GM20000 (cell line): Measurements from ENCODE around the gene TMEM33.

Experiments
- DNase-seq: peaks from one replicate; pipeline ENCODE4 v3.0.0; 2012; ENCODE audit warnings: low spot score
- CTCF ChIP-seq: IDR thresholded peaks from 2 replicates; pipeline ENCODE4 v1.5.1; 2012; ENCODE audit warnings: mild to moderate bottlenecking, control low read depth; ENCODE audit errors: extremely low read depth, missing control alignments

TMEM33 gene

GRCh38 chr4:41967392-41967791 lies 32.2 kb downstream of the TMEM33 start:
- TF ChIP-seq CTCF: no peak
- DNase-seq: no peak

DNA sequence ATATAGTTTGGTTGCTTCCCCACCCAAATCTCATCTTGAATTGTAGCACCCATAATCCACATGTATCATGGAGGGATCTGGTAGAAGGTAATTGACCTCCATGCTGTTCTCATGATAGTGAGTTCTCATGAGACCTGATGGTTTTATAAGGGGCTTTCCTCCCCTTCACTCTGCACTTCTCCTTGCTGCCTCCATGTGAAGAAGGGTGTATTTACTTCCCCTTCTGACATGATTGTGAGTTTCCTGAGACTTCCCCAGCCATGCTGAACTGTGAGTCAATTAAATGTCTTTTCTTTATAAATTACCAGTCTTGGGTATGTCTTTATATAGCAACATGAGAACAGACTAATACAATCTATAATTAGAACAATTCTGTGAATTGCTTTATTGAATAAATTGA lies 34.4 kb downstream of the TMEM33 start:
- no peak for DNase-seq
- TF ChIP-seq CTCF: no peak

DNA sequence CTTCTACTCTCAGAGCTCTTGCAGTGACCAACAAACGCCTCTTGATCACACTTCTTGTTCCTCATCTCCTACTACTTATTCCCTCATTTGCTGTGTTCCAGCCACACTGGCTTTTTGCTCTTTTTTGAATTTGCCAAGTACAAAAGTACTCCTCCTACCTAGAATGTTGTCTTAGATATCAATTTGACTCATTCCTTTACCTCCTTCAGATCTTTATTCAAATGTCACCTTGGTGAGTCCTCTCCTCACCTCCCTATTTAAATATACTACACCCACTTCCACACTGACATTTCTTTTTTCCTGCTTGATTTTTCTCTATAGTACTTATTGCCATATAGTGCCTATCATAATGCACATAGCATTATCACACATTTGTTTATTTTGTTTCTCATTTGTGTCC lies 40.1 kb downstream of the TMEM33 start:
- no peak for TF ChIP-seq CTCF
- no peak for DNase-seq

DNA sequence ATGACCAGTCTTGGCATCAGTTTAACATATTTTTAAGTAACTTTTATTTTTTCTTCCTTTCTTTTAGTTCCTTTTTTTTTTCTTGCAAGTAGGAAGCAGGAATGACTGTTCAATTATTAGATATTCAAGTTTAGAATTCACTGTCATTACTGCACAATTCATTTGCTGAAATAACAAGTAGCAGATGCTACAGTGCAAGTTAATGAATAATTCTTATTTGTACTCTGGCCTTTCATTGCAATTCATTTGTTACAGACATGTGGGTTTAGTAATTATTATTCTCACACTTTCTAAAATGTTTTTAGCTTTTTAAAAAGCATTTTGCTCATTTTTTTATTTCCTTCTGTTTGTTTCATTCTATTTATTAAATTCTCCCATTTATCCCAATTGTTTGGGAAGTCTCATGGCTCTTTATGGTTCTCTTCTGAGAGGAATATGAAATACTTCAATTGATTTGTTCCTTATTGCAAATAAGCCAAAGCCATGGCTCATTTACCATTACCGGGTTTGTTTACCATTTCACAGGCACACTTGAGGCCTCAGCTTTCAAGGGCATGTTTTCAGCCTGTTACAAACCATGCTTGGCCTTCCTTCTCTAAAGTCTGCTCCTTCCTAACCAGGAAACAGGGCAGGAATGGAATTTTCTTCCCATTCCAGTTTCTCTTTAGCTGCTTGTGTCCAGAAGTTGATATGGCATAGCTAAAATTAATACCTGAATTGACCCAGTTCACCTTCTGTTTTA lies 41.7 kb downstream of the TMEM33 start:
- no peak for DNase-seq
- TF ChIP-seq CTCF: no peak

DNA sequence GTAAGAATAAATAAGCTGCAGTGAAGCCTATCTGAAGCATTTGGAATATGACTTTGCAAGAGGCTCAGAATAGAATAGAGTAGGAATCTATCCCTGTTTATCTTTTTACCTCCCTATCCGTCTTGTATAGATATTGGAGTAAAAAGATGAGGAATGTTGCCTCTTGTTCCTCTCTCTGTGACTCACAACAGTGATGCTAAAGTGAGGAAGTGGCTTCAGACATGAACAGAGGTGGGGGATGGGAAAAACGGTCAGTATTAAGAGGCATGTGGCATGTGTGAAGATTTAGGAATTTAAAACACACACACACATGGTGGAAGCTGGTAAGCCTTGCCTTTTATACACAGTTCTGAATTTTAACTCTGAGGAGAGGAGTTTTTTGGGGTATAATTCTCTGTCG lies 42.5 kb downstream of the TMEM33 start:
- no peak for TF ChIP-seq CTCF
- DNase-seq: no peak

DNA sequence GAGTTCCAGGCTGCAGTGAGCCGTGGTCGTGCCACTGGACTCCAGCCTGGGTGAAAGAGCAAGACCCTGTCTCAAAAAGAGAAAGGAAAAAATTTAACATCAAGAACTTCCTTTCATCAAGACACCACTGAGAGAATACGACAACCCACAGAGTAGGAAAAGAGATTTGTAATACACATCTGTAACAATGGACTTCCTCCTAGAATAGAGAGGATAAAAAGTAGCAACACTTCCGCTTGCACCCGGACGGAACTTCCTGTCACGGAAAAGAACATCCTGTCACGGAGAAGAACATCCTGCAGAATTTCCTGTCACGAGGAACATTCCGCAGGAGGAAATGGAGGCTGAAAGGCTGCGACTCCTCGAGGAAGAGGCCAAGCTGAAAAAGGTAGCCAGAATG lies 46.2 kb downstream of the TMEM33 start, which contains the start of gene DCAF4L1:
TSS of gene DCAF4L1 (plus strand) at position 301 of the 400 bp plus-strand sequence. CDS start at position 338, 37 bp downstream.
- TF ChIP-seq CTCF: no peak
- no peak for DNase-seq

DNA sequence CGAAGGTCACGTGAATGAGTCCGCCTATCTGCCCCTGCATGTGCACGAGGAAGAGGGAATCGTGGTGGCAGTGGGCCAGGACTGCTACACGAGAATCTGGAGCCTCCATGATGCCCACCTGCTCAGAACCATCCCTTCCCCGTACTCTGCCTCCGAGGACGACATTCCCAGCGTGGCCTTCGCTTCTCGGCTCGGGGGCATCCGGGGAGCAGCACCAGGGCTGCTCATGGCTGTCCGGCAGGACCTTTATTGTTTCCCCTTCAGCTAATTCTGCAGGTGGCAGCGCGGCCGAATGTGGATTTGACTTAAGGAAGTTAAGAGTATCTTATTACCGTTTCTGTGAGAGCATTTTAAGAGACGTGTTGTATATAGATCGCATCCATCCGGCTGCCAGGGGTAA lies 47.5 kb downstream of the TMEM33 start:
- DNase-seq: no peak
- no peak for TF ChIP-seq CTCF
